ENCODE measurements around the gene NUPR1. TPM values are rescaled to one million over a fixed set of nuclear protein-coding genes. Genes with fewer than 3 reads are reported as not detected.

Gene NUPR1
- polyA plus RNA-seq, 1 of the 3 experiments (the other 2 are of a cell fraction) = 0.61 TPM

- H3K79me2 ChIP-seq (ENCODE audit: insufficient read depth) = no peaks in the 10 kb centered on the region; the same call in 1 of the 2 replicates
- 92% methylated on average over 8 of the region's 8 CpGs for WGBS (ENCODE audit: low lambda C conversion rate)
- H3K4me1 ChIP-seq (ENCODE audit: control insufficient read depth in 1 of 2, insufficient read depth in 2 of 2, low read depth in 1 of 2, low read length in 1 of 2) = peaks cover 0 to 8% of the 10 kb centered on the region in 2 experiments; a peak in 1 of 4 replicates
- no peaks in the 10 kb centered on the region for H4K20me1 ChIP-seq (ENCODE audit: insufficient read depth)
- H3K4me3 ChIP-seq (ENCODE audit: low read depth in 2 of 2, low read length in 1 of 2) = no peak overlapping the region
- H3K9me2 ChIP-seq = no peaks in the 10 kb centered on the region
- no peak overlapping the region for H3K9ac ChIP-seq
- ChIA-PET CTCF (interaction anchor here (1.1 kb wide), 1 partner anchor 12 kb away, joined by 3 read pairs; no protein-coding TSS in a partner anchor), POLR2A (no interaction called here)
- H3K9me3 ChIP-seq = no peaks in the 10 kb centered on the region
- no peaks in the 10 kb centered on the region for H3K36me3 ChIP-seq (replicated peaks in 1 of 2; ENCODE audit: control insufficient read depth in 1 of 2, insufficient read depth in 2 of 2, low read length in 1 of 2)
- H3F3A ChIP-seq (replicated peaks; ENCODE audit: insufficient read depth) = no peaks in the 10 kb centered on the region
- TF ChIP-seq ELF1 (IDR thresholded peaks at IDR 0.05) (no peak), FOSL2 (IDR thresholded peaks at IDR 0.05; ENCODE audit: borderline replicate concordance, low read depth) (no peak), TEAD4 (IDR thresholded peaks at IDR 0.05; ENCODE audit: borderline replicate concordance, insufficient read depth) (no peak), MXI1 (IDR thresholded peaks at IDR 0.05; ENCODE audit: low read depth, low read length) (no peak), ZBTB33 (IDR thresholded peaks at IDR 0.05; ENCODE audit: borderline replicate concordance, low read depth) (no peak), YY1 (IDR thresholded peaks at IDR 0.05; ENCODE audit: low read depth) (no peak), CTCF (IDR thresholded peaks at IDR 0.05) (no peak), USF1 (IDR thresholded peaks at IDR 0.05; ENCODE audit: borderline replicate concordance, low read depth) (no peak), RXRA (IDR thresholded peaks at IDR 0.05; ENCODE audit: borderline replicate concordance, low read depth) (no peak), GATA2 (CRISPR knock-in tag; IDR thresholded peaks at IDR 0.05) (no peak), EZH2phosphoT487 (IDR thresholded peaks at IDR 0.05; ENCODE audit: borderline replicate concordance, low read depth) (no peak)
- no peak for DNase-seq
- no peak overlapping the region for H2AFZ ChIP-seq (ENCODE audit: low read depth)
- no peaks in the 10 kb centered on the region for H3K27me3 ChIP-seq (ENCODE audit: insufficient read depth)
- no peak overlapping the region for H3K27ac ChIP-seq (ENCODE audit: low read depth in 2 of 2, low read length in 1 of 2)
- H3K4me2 ChIP-seq = no peak overlapping the region
Observed at GRCh38 chr16:28575446-28576109, 36.8 kb upstream of the NUPR1 start.

GRCh38 chr16:28574925-28575324 lies 36.2 kb upstream of the NUPR1 start:
- no peaks in the 10 kb centered on the region for H4K20me1 ChIP-seq (ENCODE audit: insufficient read depth)
- no peaks in the 10 kb centered on the region for H3F3A ChIP-seq (replicated peaks; ENCODE audit: insufficient read depth)
- ChIA-PET POLR2A (no interaction called here), CTCF (interaction anchor here (1.1 kb wide), 1 partner anchor 12 kb away, joined by 3 read pairs; no protein-coding TSS in a partner anchor)
- DNase-seq = peak; percentile 40
- no peaks in the 10 kb centered on the region for H3K79me2 ChIP-seq (ENCODE audit: insufficient read depth)
- no peak overlapping the region for H3K4me2 ChIP-seq
- H3K9me2 ChIP-seq = no peaks in the 10 kb centered on the region
- no peak overlapping the region for H3K27ac ChIP-seq (ENCODE audit: low read depth in 2 of 2, low read length in 1 of 2)
- H3K4me1 ChIP-seq (ENCODE audit: control insufficient read depth in 1 of 2, insufficient read depth in 2 of 2, low read depth in 1 of 2, low read length in 1 of 2) = peaks cover 0 to 8% of the 10 kb centered on the region in 2 experiments; a peak in 1 of 4 replicates
- no peak overlapping the region for H3K9ac ChIP-seq
- no peak overlapping the region for H3K4me3 ChIP-seq (ENCODE audit: low read depth in 2 of 2, low read length in 1 of 2)
- H3K27me3 ChIP-seq (ENCODE audit: insufficient read depth) = no peaks in the 10 kb centered on the region
- no peaks in the 10 kb centered on the region for H3K9me3 ChIP-seq
- 90% methylated on average over 2 of the region's 2 CpGs for WGBS (ENCODE audit: low lambda C conversion rate)
- H3K36me3 ChIP-seq (replicated peaks in 1 of 2; ENCODE audit: control insufficient read depth in 1 of 2, insufficient read depth in 2 of 2, low read length in 1 of 2) = no peaks in the 10 kb centered on the region
- no peak overlapping the region for H2AFZ ChIP-seq (ENCODE audit: low read depth)
- TF ChIP-seq TCF12 (IDR thresholded peaks at IDR 0.05) = no peak
- TF ChIP-seq MEF2A (IDR thresholded peaks at IDR 0.05; ENCODE audit: borderline replicate concordance, low read depth) = no peak
- TF ChIP-seq FOXM1 (IDR thresholded peaks at IDR 0.05; ENCODE audit: low read depth) = no peak
- TF ChIP-seq CTCF (IDR thresholded peaks at IDR 0.05) = no peak
- no peak for TF ChIP-seq FOSL2 (IDR thresholded peaks at IDR 0.05; ENCODE audit: borderline replicate concordance, low read depth)
- TF ChIP-seq POLR2AphosphoS5 (IDR thresholded peaks at IDR 0.05; ENCODE audit: low read depth, low read length) = no peak
- TF ChIP-seq ZBTB33 (IDR thresholded peaks at IDR 0.05; ENCODE audit: borderline replicate concordance, low read depth) = no peak
- TF ChIP-seq RFX5 (IDR thresholded peaks at IDR 0.05; ENCODE audit: low read length) = no peak
- TF ChIP-seq RAD21 (IDR thresholded peaks at IDR 0.05; ENCODE audit: low read length) = no peak
- TF ChIP-seq SIN3A (IDR thresholded peaks at IDR 0.05; ENCODE audit: borderline replicate concordance, low read depth, low read length) = no peak

Measured in SK-N-SH (cell line).